ENCODE measurements around the gene EIF1AX.

DNA sequence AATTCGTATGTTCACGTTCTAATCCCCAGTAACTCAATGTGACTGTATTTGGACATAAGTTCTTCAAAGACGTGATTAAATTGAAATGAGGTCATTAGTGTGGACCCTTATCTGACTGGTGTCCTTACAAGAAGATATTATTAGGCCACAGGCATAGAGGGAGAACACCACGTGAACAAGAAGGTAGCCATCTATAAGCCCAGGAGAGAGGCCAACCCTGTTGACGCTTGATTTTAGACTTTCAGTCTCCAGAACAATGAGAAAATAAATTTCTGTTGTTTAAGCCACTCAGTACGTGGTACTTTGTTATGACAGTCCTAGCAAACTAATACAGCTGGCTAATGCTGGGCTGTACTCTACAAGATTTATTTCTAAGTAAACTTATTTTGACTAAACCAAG lies 1.5 kb upstream of the EIF1AX start:
- TF ChIP-seq, protein P1, sequence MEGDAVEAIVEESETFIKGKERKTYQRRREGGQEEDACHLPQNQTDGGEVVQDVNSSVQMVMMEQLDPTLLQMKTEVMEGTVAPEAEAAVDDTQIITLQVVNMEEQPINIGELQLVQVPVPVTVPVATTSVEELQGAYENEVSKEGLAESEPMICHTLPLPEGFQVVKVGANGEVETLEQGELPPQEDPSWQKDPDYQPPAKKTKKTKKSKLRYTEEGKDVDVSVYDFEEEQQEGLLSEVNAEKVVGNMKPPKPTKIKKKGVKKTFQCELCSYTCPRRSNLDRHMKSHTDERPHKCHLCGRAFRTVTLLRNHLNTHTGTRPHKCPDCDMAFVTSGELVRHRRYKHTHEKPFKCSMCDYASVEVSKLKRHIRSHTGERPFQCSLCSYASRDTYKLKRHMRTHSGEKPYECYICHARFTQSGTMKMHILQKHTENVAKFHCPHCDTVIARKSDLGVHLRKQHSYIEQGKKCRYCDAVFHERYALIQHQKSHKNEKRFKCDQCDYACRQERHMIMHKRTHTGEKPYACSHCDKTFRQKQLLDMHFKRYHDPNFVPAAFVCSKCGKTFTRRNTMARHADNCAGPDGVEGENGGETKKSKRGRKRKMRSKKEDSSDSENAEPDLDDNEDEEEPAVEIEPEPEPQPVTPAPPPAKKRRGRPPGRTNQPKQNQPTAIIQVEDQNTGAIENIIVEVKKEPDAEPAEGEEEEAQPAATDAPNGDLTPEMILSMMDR (IDR thresholded peaks at IDR 0.05), result no peak
- no peak for TF ChIP-seq EZH2 (IDR thresholded peaks at IDR 0.05)
- no peak for TF ChIP-seq EZH2phosphoT487 (IDR thresholded peaks at IDR 0.05)

Data from neural progenitor cell (in vitro differentiated cells).